NK-92 (cell line): Measurements from ENCODE around the gene PPA2.
"Not testable (repeated sequence)": the region's sequence is repeated elsewhere in the genome, so short reads cannot be mapped to it uniquely, and the experiment has no call there.

Experiments used
- DNase-seq: peaks from one replicate; lab custom pipeline; 2025; ENCODE audit not compliant: unreplicated experiment; lab: John Stamatoyannopoulos, UW

The PPA2 gene

GRCh38 chr4:105473324-105474098 is at the start of gene PPA2:
TSS of gene PPA2 (minus strand) at chr4:105474062. CDS start at chr4:105474050, 12 bp downstream.
- DNase-seq: no peak

DNA sequence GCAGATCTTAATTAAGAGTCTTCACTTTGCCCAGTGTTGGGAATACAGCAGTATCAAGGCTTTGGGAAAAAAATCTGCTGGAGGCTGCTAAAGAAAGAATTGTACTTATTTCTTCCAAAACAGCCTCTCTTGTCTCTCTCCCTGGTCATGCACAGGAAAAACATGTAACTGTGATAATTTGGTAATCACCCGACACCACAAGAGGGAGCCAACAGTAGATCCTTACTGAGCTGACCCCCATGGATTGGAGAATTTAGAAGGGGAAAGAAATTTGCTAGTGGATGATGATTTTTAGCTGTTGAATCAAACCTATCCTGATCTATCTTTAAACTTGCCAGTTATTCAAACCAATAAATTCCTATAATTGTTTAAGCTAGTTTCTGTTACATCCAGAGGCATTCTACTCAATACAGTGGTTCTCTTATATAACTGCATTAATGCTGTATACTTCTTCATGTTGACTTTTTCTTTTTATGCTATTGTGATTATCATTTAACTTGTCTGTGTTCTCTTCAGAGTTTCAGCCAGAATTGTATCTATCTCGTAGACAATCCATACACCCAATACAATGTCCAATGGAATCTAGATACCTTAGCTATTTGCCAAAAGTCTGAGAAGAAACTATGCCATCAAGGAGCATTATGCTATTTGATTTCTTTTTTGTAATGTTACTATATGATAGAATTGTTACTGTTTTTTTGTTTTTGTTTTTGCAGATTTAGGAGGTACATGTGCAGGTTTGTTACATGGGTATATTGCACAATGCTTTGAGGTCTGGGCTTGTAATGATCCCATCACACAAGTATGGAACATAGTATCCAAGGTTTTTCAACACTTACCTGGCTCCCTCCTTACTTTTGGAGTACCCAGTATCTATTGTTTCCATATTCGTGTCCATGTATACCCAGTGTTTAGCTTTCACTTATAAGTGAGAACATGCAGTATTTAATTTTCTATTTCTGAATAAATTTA is 47.2 kb upstream of the PPA2 start:
- DNase-seq: no peak

- DNase-seq: no peak
These were observed 36.4 kb upstream of the PPA2 start for GRCh38 chr4:105510245-105510644.

DNA sequence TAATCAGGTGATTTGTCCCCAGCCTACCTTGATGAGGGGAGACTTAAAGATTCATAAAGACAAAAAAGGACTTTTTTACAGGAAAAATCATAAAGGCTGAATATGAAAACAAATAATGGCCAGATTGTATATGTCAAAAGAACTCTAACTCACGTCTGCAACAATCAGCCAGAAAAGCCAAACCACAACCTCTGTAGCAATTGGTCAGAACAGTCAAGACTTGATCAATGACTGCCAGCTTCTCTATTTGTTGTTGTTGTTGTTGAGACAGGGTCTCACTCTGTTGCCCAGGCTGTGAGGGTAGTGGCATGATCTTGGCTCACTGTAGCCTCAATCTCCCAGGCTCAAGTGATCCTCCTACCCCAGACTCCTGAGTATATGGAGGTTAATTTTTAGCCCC is 35.9 kb upstream of the PPA2 start:
- no peak for DNase-seq

- DNase-seq: no peak
These were observed 35.4 kb upstream of the PPA2 start for GRCh38 chr4:105509291-105509690.

DNA sequence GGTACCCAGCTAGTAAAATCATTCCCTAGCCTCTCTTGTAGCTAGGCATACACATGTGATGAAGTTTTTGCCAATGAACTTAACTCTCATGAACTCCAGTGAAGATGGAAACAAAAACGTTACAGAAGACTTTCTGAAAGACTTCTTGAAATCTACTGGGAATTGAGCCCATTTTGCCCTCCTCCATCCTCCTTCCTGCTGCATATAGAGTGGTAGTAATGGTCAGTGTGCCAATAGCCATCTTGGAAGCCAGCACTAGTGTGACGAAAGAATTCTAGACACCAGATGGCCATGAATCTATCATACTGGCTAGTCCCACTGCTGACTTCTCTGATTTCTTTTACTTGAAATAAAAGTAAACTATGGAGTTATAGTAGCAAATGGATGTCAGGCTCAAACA is 30.9 kb upstream of the PPA2 start:
- DNase-seq: no peak

DNA sequence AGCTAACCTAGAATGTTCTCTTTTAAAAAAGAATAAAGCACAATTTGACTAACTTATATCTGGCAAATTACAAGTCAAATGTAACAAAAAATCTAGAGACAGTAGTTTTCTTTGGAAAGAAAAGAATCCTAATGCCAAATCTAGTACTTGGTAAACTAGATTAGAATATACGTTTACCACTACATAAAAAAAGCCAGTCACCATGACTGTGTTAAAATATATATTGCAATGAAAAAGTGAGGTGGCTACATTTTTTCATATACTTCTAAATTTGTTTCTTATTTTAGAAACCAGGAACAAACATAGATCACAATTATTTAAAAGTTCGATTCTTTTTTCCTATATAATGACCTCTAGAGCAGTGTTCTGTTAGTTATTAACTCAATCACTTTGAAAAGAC is 29.6 kb upstream of the PPA2 start:
- no peak for DNase-seq

DNA sequence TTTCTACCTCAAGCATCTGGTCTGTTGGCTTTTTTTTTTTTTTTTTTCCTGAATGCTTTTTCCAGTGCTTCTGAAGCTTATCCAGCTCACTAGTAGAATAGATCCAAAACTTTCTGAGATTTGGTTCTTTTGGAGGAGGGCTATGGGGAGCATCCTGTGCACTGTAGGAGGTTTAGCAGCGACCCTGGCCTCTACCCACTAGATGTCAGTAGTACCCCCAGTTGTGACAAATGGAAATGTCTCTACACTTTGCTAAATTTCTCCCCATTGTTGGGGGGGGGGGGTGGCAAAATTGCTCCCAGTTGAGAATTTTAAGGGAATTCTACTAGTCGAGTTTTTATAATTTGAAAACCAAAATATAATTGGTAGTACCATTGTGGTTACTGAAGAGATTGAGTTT is 23.0 kb upstream of the PPA2 start:
- DNase-seq: no peak

- DNase-seq: no peak
These were observed 21.8 kb upstream of the PPA2 start for GRCh38 chr4:105495667-105496066.

DNA sequence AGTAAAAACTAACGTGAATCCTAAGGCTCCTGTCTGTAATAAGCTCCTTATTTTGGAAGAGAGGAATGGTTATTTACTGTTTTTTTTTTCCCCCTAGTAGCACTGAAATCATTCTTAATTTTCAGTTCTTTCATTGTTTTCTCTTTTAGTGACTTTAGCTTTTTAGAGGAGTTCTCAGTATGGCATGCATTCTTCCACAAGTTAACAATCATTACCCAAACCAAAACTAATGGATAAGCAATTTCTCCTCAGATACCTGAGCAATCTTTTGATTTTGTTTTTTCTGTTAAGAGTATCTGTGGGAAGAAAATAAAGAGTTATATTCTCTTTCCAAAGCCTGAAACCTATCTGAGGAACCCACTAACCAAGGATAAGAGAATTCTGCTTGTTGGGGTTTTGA is 16.7 kb upstream of the PPA2 start:
- DNase-seq: no peak

- DNase-seq: no peak
These were observed 10.0 kb upstream of the PPA2 start for GRCh38 chr4:105483840-105484239.

GRCh38 chr4:105474099-105474518 is 247 bp upstream of the PPA2 start:
- no peak for DNase-seq

- no peak for DNase-seq
These were observed 965 bp downstream of the PPA2 start for GRCh38 chr4:105472871-105473323.

DNA sequence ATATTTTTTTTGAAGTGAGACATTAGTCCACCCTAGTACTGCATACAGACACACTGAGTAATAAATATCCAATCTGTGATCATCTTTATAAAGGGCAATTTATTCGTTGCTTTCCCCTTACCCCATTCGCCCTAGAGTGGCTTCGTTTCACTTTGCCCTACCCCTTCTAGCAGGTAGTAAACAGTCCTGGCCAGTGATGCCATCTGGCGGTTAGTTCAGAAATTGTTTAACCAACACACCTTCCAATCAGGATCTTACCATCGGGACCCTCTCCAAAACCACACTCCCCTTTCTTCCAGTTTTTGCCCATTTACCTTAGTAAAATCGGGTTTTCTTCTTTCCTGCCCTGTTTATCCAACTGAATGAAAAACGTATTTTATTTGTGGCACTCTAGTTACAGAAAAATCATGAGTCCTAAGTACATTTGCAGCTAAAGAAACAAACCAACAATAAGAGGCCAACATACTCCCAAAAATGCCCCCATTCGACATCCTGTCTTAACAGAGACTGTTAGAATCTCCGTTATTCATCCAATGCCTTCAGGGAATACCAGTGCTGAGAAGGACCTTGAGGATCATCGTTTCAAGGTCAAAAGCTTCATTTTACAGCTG is 2.2 kb downstream of the PPA2 start:
- DNase-seq: no peak

- no peak for DNase-seq
These were observed 3.1 kb downstream of the PPA2 start for GRCh38 chr4:105470766-105471165.

GRCh38 chr4:105469736-105470135 is 4.1 kb downstream of the PPA2 start:
- DNase-seq: no peak

DNA sequence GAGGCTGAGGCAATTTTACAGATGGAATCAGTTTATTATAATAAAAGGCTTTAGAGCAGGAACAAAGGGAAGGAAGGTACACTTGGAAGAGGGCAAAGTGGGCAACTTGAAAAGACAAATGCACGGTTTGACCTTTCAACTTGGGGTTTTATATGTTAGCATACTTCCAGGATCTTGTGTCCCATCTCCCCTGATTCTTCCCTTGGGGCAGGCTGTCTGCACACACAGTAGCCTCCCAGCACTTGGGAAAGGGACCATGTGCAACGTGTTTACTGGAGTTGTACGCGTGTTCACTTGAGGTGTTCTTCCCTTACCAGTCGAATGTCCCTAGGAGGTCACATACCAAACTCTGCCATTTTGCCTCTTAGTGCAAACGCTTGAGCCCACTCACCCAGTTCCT is 7.3 kb downstream of the PPA2 start:
- DNase-seq: no peak

DNA sequence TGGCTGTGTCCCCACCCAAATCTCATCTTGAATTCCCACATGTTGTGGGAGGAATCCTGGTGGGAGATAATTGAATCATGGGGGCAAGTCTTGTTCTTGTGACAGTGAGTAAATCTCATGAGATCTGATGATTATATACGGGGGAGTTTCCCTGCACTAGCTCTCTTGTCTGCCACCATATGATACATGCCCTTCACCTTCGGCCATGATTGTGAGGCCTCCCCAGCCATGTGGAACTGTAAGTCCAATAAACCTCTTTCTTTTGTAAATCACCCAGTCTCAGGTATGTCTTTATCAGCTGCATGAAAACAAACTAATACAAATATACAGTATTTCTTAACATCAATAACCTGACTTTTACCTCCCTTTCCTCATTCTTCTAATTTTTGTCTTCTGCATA is 9.3 kb downstream of the PPA2 start:
- DNase-seq: not testable (repeated sequence)

GRCh38 chr4:105462576-105462975 is 11.3 kb downstream of the PPA2 start:
- no peak for DNase-seq

DNA sequence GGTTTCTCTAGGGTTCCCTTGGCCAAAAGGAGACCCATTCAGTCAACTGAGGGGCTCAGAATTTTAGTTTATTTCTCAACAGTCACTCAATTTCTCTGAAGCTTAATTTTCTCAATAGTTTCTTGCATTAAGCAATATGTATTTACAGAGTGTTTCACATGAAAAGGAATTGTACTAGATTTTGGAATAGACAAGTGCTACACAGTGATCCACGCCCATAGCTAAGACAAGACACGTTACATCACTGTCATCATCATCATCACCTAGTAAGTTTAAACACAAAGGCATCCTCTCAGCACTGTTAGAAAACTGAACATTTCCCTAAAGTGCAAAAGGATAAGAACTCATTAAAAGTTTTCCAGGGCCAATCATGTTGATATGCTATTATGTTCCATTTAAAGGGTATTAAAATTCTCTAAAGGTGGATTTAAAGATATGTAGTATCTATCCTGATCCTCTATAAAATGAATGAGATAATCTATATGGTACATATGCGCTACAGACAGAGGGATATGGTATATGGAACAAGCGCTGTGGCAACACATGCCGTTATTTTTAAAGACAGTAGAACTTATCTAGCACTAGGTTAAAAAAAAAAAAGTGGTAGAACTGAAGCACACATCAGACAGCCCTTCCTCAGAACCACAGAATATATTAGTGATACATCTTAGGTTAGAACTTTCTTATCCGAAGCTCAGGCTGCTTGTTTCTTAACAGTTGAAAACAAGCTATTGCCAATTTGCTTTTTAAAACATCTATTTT is 12.1 kb downstream of the PPA2 start:
- no peak for DNase-seq

- DNase-seq: no peak
These were observed 12.6 kb downstream of the PPA2 start for GRCh38 chr4:105461221-105461620.
